Lower lobe of right lung (tissue), 2 donors: ENCODE results near the gene DEFB125. TPM values are rescaled to one million over a fixed set of nuclear protein-coding genes. Genes with fewer than 3 reads are reported as not detected.

Experiments
- ATAC-seq, 2 donors: fragments of 200-7000 bp; cut with Tn5 transposase; one replicate each; pipeline ENCODE4 v1.9.1; 2020 to 2022; ENCODE audit warnings: mild to moderate bottlenecking in 2 of 2, moderate library complexity in 2 of 2
- DNase-seq: peaks from one replicate; pipeline ENCODE4 v3.0.0-alpha.2; 2020
- H3K27ac ChIP-seq: fragments of 200-600 bp; one replicate; pipeline ENCODE4 v1.8.0; 2022
- H3K27me3 ChIP-seq: fragments of 200-600 bp; one replicate; pipeline ENCODE4 v1.8.0; 2022; ENCODE audit warnings: low read depth
- H3K36me3 ChIP-seq: fragments of 200-600 bp; one replicate; pipeline ENCODE4 v1.8.0; 2022; ENCODE audit warnings: mild to moderate bottlenecking
- H3K4me1 ChIP-seq: fragments of 200-600 bp; one replicate; pipeline ENCODE4 v1.8.0; 2022
- H3K4me3 ChIP-seq: fragments of 200-600 bp; one replicate; pipeline ENCODE4 v1.8.0; 2022; ENCODE audit warnings: mild to moderate bottlenecking
- H3K9me3 ChIP-seq: fragments of 200-600 bp; one replicate; pipeline ENCODE4 v1.8.0; 2022
- intact Hi-C: fragments of 100-400 bp; cut with DNase I; formaldehyde crosslinking; loops from one replicate; pipeline ENCODE4 v1.11.0; 2022
- long read RNA-seq: library from polyadenylated mRNA; unstranded; transcript quantifications from one replicate; pipeline ENCODE4 v2.0.0, GENCODE V29; 2021
- total RNA-seq: library from RNA; stranded (reverse); fragmentation: NEBNext Ultra II Directional; extraction: Animal tissue kit (Norgen Biotek cat#: 25700); gene quantifications from one replicate; pipeline ENCODE4 v1.2.1, GENCODE V29; 2021
- TF ChIP-seq, protein P1 (sequence below): fragments of 200-600 bp; IDR thresholded peaks from one replicate; pipeline ENCODE4 v1.8.0; 2022; ENCODE audit warnings: antibody characterized with exemption, mild to moderate bottlenecking
- donor health status: DM: no; HTN: yes; CAD: no; lungs with severe emphysema.

DEFB125 gene, protein sequence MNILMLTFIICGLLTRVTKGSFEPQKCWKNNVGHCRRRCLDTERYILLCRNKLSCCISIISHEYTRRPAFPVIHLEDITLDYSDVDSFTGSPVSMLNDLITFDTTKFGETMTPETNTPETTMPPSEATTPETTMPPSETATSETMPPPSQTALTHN
- total RNA-seq, result not detected
- long read RNA-seq, result 0 reads

DNA sequence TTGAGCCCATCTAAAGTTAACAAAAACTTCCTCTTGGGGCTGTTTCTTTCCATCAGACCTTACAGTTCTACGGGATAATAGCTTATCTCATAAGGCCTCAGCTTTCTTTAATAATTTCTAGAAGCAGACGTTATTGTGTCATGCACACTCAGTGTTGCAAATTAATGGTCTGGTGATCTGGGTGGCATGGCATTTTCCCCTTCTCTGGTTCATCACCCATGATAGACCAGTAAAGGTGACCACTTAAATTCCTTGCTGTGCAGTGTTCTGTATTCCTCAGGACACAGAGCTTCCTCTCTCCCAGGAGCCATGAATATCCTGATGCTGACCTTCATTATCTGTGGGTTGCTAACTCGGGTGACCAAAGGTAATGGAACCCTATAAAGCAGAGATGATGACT lies at the start of gene DEFB125:
Gene DEFB125, plus strand, starts transcription at position 272 of the 400 bp plus-strand sequence. Its CDS starts 38 bp downstream, at position 310.
- TF ChIP-seq, protein P1, sequence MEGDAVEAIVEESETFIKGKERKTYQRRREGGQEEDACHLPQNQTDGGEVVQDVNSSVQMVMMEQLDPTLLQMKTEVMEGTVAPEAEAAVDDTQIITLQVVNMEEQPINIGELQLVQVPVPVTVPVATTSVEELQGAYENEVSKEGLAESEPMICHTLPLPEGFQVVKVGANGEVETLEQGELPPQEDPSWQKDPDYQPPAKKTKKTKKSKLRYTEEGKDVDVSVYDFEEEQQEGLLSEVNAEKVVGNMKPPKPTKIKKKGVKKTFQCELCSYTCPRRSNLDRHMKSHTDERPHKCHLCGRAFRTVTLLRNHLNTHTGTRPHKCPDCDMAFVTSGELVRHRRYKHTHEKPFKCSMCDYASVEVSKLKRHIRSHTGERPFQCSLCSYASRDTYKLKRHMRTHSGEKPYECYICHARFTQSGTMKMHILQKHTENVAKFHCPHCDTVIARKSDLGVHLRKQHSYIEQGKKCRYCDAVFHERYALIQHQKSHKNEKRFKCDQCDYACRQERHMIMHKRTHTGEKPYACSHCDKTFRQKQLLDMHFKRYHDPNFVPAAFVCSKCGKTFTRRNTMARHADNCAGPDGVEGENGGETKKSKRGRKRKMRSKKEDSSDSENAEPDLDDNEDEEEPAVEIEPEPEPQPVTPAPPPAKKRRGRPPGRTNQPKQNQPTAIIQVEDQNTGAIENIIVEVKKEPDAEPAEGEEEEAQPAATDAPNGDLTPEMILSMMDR, result no peak
- intact Hi-C loops, result no loop called here
- ATAC-seq (no peak), DNase-seq (no peak)
- no peaks in the 10 kb centered on the region for H3K4me1 ChIP-seq
- H3K27ac ChIP-seq, result no peak within 1 kb of the TSS
- H3K36me3 ChIP-seq, result no peaks in the 10 kb centered on the region
- H3K27me3 ChIP-seq, result no peaks in the 10 kb centered on the region
- H3K9me3 ChIP-seq, result no peaks in the 10 kb centered on the region
- no peak within 1 kb of the TSS for H3K4me3 ChIP-seq

DNA sequence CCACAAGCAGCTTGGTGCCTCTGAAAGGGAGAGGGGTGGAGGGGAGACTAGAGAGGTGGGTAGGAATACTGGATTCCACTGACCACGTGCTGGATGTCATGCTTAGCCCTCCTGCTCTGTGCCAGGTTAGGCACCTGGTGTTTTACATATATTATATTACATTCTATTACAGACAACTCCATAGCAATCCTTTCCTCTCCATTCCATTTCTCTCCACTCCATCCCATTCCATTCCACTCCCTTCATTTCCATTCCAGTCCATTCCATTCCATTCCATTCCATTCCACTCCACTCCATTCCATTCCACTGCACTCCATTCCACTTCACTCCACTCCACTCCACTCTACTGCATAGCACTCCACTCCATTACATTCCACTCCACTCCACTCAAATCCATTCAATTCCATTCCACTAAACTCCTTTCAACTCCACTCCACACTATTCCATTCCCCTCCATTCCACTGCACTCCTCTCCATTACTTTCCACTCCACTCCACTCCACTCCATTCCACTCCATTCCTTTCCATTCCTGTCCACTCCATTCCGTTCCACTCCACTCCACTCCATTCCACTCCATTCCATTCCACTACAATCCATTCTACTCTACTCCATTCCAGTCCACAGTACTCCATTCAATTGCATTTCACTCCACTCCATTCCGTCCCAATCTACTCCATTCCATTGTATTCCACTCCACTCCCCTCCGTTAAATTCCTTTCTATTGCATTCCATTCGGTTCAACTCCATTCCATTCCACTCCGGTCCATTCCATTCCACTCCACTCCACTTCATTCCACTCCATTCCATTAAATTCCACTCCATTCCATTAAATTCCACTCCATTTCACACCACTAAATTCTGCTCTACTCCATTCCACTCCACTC lies 27.2 kb upstream of the DEFB125 start:
- ATAC-seq, result peak in 1 of 2 donors; percentile 49
- no peaks in the 10 kb centered on the region for H3K4me1 ChIP-seq
- no peak overlapping the region for H3K27ac ChIP-seq
- no peaks in the 10 kb centered on the region for H3K27me3 ChIP-seq
- TF ChIP-seq, protein P1, result no peak
- H3K4me3 ChIP-seq, result no peak overlapping the region
- no peaks in the 10 kb centered on the region for H3K36me3 ChIP-seq
- H3K9me3 ChIP-seq, result no peaks in the 10 kb centered on the region
- DNase-seq, result no peak
- intact Hi-C loops, result no loop called here

DNA sequence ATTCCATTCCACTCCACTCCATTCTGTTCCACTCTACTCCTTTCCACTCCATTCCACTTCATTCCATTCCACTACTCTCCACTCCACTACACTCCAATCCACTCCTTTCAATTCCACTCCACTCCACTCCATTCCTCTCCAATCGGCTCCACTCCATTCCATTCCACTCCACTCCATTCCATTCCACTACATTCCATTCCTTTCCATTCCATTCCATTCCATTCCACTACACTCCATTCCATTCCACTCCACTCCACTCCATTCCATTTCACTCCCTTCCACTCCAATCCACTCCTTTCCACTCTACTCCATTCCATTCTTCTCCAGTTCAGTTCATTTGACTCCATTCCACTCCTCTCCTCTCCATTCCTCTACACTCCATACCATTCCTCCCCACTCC lies 26.2 kb upstream of the DEFB125 start:
- H3K9me3 ChIP-seq, result no peaks in the 10 kb centered on the region
- TF ChIP-seq, protein P1, result no peak
- H3K4me1 ChIP-seq, result no peaks in the 10 kb centered on the region
- H3K27ac ChIP-seq, result no peak overlapping the region
- no peak for DNase-seq
- intact Hi-C loops, result no loop called here
- no peaks in the 10 kb centered on the region for H3K36me3 ChIP-seq
- H3K4me3 ChIP-seq, result no peak overlapping the region
- ATAC-seq, result peak; percentile 28 to 43
- no peaks in the 10 kb centered on the region for H3K27me3 ChIP-seq

DNA sequence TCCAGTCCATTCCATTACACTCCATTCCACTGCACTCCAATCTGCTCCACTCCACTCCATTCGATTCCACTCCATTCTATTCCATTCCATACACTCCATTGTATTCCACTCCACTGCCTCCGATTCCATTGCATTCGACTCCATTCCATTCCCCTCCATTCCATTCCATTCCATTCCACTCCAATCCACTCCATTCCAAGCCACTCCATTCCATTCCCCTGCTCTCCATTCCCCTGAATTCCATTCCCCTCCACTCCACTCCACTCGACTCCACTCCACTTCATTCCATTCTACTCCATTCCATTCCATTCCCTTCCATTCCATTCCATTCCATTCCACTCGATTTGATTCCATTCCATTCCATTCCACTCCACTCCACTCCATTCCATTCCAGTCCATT lies 25.7 kb upstream of the DEFB125 start:
- Histone ChIP-seq H3K4me1 (no peaks in the 10 kb centered on the region), H3K27ac (no peak overlapping the region), H3K27me3 (no peaks in the 10 kb centered on the region), H3K9me3 (no peaks in the 10 kb centered on the region), H3K36me3 (no peaks in the 10 kb centered on the region), H3K4me3 (no peak overlapping the region)
- intact Hi-C loops, result no loop called here
- TF ChIP-seq, protein P1, result no peak
- no peak for DNase-seq
- peak in 1 of 2 donors; percentile 30 for ATAC-seq

DNA sequence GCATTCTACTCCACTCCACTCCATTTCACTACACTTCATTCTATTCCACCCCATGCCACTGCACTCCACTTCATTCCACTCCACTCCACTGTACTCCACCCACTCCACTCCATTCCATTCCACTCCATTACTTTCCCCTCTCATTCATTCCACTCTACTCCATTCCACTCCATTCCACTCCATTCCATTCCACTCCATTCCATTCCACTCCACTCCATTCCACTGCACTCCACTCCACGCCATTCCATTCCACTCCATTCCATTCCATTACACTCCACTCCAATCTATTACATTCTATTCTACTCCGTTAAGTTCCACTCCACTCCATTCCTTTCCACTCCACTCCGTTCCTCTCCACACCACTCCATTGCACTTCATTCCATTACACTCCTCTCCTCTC lies 25.0 kb upstream of the DEFB125 start:
- intact Hi-C loops, result no loop called here
- DNase-seq (no peak), ATAC-seq (peak in 1 of 2 donors; percentile 31)
- Histone ChIP-seq H3K27ac (no peak overlapping the region), H3K27me3 (no peaks in the 10 kb centered on the region), H3K36me3 (no peaks in the 10 kb centered on the region), H3K4me1 (no peaks in the 10 kb centered on the region), H3K9me3 (no peaks in the 10 kb centered on the region), H3K4me3 (no peak overlapping the region)
- TF ChIP-seq, protein P1, result no peak
